Epithelial cell of proximal tubule (primary cell): ENCODE measurements around the gene KIRREL3. TPM values are rescaled to one million over a fixed set of nuclear protein-coding genes. Genes with fewer than 3 reads are reported as not detected.

ENCODE experiments used
- DNase-seq: peaks from one replicate; pipeline ENCODE4 v3.0.0-alpha.2; 2011; ENCODE audit warnings: low read depth
- H3K4me3 ChIP-seq: 2 replicates; pipeline ENCODE4 v1.5.1; 2011; ENCODE audit warnings: low read depth, mild to moderate bottlenecking, low read length
- CTCF ChIP-seq: conservative IDR thresholded peaks from 2 replicates; pipeline ENCODE4 v1.5.1; 2012; ENCODE audit warnings: low read depth, mild to moderate bottlenecking, low read length
- total RNA-seq: library from RNA; depleted of rRNA; stranded (reverse); fragments of >200 nt; gene quantifications from 2 replicates; pipeline ENCODE4 v1.2.3, GENCODE V29; 2015

Gene KIRREL3
- total RNA-seq, 1 donor from 2014 or later: 5.1 TPM

GRCh38 chr11:126456783-126457542, 543.6 kb downstream of the KIRREL3 start:
- no peak for TF ChIP-seq CTCF
- H3K4me3 ChIP-seq: no peak overlapping the region
- DNase-seq: no peak

- no peak overlapping the region for H3K4me3 ChIP-seq
- no peak for TF ChIP-seq CTCF
- DNase-seq: no peak
Measured at GRCh38 chr11:126456089-126456488, 544.5 kb downstream of the KIRREL3 start.

GRCh38 chr11:126452241-126453101, 548.1 kb downstream of the KIRREL3 start:
- H3K4me3 ChIP-seq: no peak overlapping the region
- no peak for TF ChIP-seq CTCF
- no peak for DNase-seq

GRCh38 chr11:126451211-126451802, 549.3 kb downstream of the KIRREL3 start:
- no peak overlapping the region for H3K4me3 ChIP-seq
- no peak for TF ChIP-seq CTCF
- no peak for DNase-seq

GRCh38 chr11:126450806-126451205, 549.8 kb downstream of the KIRREL3 start:
- TF ChIP-seq CTCF: no peak
- H3K4me3 ChIP-seq: no peak overlapping the region
- DNase-seq: no peak

- no peak overlapping the region for H3K4me3 ChIP-seq
- DNase-seq: no peak
- no peak for TF ChIP-seq CTCF
Measured at GRCh38 chr11:126450198-126450597, 550.4 kb downstream of the KIRREL3 start.
